Activated effector memory CD4-positive, alpha-beta T cell treated with anti-CD3 and anti-CD28 coated beads, Interleukin-2, amount 50 U/mL, for 16 hours (primary cell): ENCODE data around the gene IGFBP5.

Source experiments
- DNase-seq: peaks from one replicate; pipeline ENCODE4 v3.0.0-alpha.2; 2020

IGFBP5 gene

DNA sequence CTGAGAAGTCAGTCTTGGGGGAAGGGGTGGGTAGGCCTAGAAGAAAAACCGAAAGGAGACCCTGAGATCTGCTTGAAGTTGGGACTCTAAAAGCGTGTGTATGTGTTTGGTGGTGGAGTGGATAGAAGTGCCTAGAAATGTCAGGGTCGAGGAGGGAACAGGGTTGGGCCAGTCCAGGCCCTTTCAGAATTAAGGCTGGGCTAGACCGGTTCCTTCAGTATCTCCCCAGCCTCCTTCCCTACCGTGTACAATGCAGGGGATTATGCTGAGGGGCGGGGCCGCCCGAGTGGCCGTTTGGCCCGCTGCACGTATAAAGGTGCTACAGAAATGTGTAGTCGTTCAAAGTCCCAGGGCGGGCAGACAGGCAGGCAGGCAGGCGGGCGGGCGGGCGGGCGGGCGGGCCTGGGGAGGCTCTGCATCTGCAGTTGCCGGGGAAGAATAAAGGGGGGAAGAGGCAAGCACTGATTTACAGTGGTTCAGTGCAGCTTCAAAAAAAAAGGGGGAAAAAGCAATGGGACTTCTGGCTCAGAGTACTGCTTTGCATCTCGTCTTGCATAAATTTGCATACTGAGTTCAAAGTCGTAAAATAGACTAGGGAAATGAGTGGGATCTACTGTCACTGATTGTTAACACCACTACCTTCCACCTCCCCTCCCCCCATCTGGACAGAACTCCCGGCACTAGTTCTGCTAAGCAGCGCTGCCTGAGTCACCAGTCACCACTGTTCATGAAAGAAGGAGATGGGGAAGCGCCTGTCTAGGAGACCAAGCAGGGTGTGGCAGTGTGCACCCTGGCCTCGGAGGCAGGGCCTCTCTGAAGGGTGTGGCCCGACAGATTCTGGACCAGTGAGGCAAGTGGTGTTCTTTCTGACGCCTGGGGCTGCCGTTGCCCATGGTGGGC lies 58.5 kb downstream of the IGFBP5 start:
- DNase-seq: no peak

GRCh38 chr2:216635701-216636550 lies 59.4 kb downstream of the IGFBP5 start:
- no peak for DNase-seq

DNA sequence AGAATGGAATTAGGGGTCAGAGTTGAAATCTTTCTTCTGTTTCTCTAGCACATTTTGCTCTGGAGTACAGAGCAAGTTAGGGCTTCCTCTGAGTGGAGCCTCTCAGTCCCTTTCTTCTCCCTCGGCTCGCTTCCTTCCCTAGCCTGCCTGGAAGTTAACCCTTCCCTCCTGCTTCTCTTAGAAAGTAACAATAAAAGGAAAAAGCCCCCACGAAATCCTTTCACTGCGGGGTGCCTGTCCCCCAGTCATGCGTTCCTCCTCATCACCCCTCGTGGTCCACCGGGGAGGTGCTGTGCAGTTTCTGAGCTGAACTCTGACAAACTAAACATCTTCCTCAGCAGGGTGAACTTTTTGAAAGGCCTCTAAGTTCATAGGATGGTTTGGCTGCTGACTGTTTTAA lies 60.2 kb downstream of the IGFBP5 start:
- DNase-seq: no peak

DNA sequence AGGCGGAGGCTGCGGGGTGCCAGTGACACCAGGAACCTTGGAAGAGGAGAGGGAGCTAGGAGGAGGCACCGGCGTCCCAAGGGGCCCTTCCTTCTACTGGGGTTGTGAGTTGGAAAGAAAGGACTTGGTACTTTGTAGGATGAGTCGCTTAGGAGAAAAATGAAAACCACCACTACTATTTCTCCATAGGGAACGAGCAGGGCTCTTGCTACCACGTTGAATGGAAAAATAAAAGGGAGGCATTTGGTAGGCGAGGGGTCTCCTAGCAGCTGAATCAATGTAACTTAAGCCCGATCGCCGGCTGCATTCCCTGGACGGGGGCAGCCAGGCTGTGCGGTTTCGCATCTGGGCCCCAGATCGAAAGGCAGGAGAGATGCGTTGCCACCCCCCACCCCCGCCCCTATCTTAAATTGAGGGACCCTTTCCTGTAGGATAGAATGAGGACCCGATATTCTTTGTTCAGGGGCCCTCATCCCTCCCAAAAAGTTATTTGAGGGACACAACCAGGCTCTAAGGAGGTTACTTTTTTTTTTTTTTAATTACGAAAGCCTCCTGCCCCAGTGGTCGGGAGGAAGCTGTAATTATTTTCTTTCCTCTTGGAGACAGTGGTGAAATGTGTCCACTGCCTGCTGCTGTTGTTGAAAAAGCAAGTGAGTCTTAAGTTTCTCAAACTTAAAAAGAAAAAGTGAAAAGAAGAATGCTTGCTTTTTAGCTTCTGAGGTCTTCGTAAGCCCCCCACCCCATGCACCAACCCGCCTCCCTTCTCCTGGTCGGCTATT lies 60.8 kb downstream of the IGFBP5 start:
- no peak for DNase-seq

GRCh38 chr2:216633616-216634369 lies 61.6 kb downstream of the IGFBP5 start:
- no peak for DNase-seq

DNA sequence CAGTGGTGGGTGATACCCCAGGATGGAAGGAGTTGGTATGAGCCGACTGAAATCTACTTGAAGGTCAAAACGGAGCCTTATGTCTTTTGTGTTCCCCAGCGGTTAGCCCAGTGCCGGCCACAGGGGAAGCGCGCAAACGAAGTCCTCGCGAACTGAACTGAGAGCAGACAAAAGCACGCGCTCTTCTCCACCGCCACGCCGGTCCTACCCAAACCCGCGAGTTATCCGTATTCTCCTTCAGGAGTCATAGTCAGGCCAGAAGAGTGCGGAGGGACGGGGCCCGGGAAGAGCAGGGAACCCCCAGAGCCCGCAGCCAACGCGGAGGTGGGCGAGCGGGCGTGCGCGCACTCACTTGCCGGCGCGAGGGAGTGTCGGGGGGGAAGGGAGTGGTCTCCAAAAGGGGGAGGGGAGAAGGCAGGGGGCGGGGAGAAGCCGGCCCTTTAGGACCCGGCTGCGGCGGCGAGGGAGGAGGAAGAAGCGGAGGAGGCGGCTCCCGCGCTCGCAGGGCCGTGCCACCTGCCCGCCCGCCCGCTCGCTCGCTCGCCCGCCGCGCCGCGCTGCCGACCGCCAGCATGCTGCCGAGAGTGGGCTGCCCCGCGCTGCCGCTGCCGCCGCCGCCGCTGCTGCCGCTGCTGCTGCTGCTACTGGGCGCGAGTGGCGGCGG lies 62.3 kb downstream of the IGFBP5 start, which contains the start of gene IGFBP2:
IGFBP2 (plus strand) TSS at position 469 of the 664 bp plus-strand sequence; CDS start at position 573, 104 bp downstream.
- DNase-seq: no peak

DNA sequence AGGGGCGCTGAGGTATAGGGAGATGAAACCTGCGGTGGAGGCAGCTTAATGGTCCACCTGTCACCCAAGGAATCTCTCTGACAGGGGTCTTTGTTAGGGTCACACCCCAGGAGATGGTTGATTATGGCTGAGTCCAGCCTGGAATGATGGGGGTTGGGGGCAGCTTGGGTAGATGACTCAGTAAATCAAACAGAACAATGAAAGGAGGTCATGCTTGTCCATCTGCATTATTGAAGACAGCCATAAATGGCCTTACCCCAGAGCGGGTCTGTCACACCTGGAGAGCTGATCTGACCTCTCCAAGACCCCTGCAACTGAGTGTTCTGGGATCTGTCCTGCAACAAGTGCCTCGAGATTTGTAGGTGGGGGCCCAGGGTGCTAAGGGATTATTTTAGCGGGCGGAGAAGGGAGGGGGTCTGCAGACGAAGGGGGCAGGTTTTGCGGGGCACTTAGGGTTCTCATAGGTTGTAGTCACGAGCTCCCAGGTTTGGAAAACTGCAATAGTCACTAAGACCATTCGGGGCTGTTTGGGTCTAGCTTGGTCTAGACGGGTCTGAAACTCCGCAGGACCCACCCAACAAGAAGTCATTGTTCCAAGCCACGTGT lies 62.9 kb downstream of the IGFBP5 start:
- DNase-seq: no peak

GRCh38 chr2:216629784-216630183 lies 65.6 kb downstream of the IGFBP5 start:
- DNase-seq: no peak

DNA sequence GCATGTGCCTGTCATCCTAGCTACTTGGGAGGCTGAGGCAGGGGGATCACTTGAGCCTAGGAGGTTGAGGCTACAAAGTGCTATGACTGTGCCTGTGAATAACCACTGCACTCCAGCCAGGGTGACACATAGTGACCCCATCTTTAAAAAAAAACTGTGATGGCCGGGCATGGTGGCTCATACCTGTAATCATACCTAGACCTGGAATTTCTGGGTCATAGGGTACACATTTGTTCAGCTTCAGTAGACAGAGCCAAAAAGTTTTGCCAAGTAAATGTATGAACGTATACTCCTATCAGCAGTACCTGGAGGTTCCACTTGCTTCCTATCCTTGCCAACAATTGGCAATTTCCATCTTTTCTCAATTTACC lies 68.5 kb downstream of the IGFBP5 start:
- no peak for DNase-seq

DNA sequence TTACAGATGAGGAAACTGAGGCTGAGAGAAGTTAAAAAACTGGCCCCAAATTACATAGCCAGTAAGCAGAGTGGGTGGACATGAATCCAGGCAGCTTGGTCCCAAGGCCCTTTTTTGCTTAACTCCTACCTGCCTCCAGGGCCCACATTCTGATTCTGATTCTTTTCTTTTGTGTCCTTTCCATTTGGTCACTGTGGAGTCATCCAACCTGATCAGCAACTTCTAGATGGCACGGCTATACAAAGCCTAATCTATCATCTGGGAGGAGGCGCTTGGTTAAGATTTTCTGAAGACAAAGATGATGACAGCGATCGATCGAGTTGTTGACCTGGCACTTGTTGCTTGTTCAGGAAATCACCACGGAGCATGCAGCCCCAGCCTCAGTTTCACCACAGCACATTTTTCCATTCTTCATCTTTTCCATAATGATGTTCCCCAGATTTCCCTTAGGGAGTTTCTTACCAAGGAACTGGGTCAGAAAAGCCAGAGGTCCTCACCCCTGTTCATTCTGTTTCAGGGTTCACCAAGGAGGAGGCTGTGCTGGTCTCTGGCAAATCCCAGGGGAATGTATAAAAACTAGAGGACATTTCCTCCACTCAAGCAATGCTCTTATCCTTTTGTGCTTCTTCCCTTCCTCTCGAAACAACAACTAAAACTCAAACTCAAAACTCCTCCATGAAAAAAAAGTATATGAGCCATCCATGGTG lies 69.0 kb downstream of the IGFBP5 start:
- no peak for DNase-seq

DNA sequence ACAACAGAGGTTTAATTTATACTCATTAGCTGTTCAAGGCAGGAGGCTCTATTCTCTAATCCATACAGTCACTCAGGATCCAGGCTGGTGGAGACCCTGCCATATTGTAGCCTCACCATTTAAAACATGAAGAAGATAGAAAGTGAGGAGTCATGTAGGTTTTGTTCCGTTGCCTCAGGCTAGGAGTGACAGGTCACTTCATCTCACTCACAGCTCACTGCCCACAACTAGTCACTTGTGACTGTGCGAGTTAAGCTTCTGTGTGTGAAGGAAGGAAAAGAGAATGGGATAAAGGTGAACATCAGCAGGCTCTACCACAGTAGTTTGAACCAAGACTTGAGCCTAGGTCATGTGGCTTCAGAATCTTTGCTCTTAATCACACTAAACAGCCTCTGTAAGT lies 71.1 kb downstream of the IGFBP5 start:
- DNase-seq: no peak

- no peak for DNase-seq
Observed at GRCh38 chr2:216622526-216622925, 72.8 kb downstream of the IGFBP5 start.
